T-helper 2 cell treated with Interferon-gamma antibody and Interleukin-4, amounts not matched to agents 5 μg/mL and 100 μg/mL, for 36 hours (primary cell): Measurements from ENCODE around the gene PTCD3.

Experiments
- DNase-seq: peaks from one replicate; pipeline ENCODE4 v3.0.0; 2021; ENCODE audit warnings: low spot score
- H3K27ac Mint-ChIP-seq: one replicate; pipeline ENCODE4 v1.8.0; 2021; ENCODE audit warnings: mild to moderate bottlenecking, mixed read lengths
- H3K27me3 Mint-ChIP-seq: one replicate; pipeline ENCODE4 v1.8.0; 2021; ENCODE audit warnings: low read depth, mixed read lengths
- H3K36me3 Mint-ChIP-seq: one replicate; pipeline ENCODE4 v1.8.0; 2021; ENCODE audit warnings: low read depth, mixed read lengths
- H3K4me1 Mint-ChIP-seq: one replicate; pipeline ENCODE4 v1.8.0; 2021; ENCODE audit warnings: low read depth, mixed read lengths
- H3K4me3 Mint-ChIP-seq: one replicate; pipeline ENCODE4 v1.8.0; 2022; ENCODE audit warnings: mild to moderate bottlenecking, moderate library complexity, mixed read lengths
- H3K9me3 Mint-ChIP-seq: one replicate; pipeline ENCODE4 v1.8.0; 2021; ENCODE audit warnings: mixed read lengths

PTCD3 gene

GRCh38 chr2:86105252-86105968, 625 bp upstream of the PTCD3 start, which contains the start of gene POLR1A:
Gene POLR1A (minus strand): TSS chr2:86105886. CDS start chr2:86105776, 110 bp downstream.
- Mint-ChIP-seq H3K27ac (peak within 1 kb of the TSS; percentile 99), H3K36me3 (peaks cover 39% of the 10 kb centered on the region), H3K27me3 (no peaks in the 10 kb centered on the region), H3K9me3 (no peaks in the 10 kb centered on the region), H3K4me1 (peaks cover 37% of the 10 kb centered on the region), H3K4me3 (peak within 1 kb of the TSS; percentile 93)
- DNase-seq: peak; percentile 88

GRCh38 chr2:86107031-86107430, 996 bp downstream of the PTCD3 start:
- no peak for DNase-seq
- H3K36me3 Mint-ChIP-seq: peaks cover 40% of the 10 kb centered on the region
- H3K9me3 Mint-ChIP-seq: no peaks in the 10 kb centered on the region
- peak overlapping the region; percentile 93 for H3K4me3 Mint-ChIP-seq
- H3K4me1 Mint-ChIP-seq: peaks cover 34% of the 10 kb centered on the region
- peak overlapping the region; percentile 99 for H3K27ac Mint-ChIP-seq
- no peaks in the 10 kb centered on the region for H3K27me3 Mint-ChIP-seq

DNA sequence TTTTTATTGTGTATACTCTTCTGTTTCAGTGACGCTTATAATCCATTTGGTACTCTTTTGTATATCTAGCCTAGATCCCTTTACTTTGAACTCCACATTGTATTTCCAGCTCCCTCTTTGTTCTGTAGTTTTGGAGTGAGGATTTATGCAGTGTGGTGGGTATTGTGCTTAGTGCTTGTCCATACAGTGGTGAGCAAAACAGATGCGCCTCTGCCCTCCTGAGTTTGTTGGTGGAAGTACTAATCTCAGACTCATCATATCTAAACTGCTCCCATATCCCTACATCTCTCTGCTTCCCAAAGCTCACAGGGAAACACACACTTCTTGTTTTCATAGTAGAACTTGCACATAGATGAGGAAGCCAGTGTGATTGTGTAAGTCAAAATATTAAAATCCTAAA, 12.1 kb downstream of the PTCD3 start:
- no peak for DNase-seq
- Mint-ChIP-seq H3K27me3 (no peaks in the 10 kb centered on the region), H3K27ac (no peak overlapping the region), H3K4me1 (no peaks in the 10 kb centered on the region), H3K9me3 (no peaks in the 10 kb centered on the region), H3K36me3 (peaks cover 65% of the 10 kb centered on the region), H3K4me3 (no peak overlapping the region)

DNA sequence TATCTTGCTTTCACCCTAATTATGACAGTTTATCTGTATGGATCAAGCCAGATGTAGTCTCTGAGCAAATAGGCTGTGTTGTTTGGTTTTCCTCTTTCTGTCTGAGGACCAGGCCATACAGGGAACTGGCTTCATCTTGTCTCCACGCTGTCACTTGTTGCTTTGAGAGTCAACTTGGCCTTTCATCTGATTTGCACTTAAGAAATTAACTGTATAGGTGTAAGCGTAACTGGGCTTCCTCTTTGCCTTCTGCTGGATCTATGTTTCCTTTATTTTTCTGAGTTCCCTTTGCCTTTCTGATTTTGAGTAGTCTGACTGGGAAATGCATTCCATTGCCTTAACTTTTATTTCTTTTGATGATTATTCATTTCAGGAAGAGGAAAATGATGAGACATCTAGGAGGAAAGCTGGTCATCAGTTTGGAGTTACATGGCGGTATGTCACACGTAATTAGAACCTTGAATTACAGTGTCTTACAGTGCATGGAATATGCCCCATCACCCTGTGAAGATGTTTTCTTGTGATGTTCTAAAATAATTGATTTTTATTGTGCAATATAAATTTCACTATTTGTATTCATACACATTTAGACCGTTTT, 17.4 kb downstream of the PTCD3 start:
- H3K27me3 Mint-ChIP-seq: no peaks in the 10 kb centered on the region
- H3K9me3 Mint-ChIP-seq: no peaks in the 10 kb centered on the region
- no peaks in the 10 kb centered on the region for H3K4me1 Mint-ChIP-seq
- no peak overlapping the region for H3K27ac Mint-ChIP-seq
- no peak for DNase-seq
- peaks cover 72% of the 10 kb centered on the region for H3K36me3 Mint-ChIP-seq
- H3K4me3 Mint-ChIP-seq: no peak overlapping the region

DNA sequence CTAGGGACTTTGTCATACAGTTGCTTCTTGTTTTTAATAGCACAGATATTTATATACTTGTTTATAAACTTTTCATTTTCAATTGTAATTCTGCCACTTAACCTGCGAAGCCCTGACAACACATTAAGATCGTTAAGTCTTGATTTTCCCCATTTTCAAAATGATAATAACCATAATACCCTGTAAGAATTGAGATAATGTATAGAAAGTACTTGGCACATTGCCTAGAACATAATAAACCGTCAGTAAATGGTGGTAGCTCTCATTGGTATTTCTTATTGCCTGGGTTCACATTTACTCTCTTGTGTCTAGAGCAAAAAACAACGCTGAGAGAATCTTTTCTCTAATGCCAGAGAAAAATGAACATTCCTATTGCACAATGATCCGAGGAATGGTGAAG, 18.6 kb downstream of the PTCD3 start:
- peaks cover 70% of the 10 kb centered on the region for H3K36me3 Mint-ChIP-seq
- no peak overlapping the region for H3K4me3 Mint-ChIP-seq
- no peak for DNase-seq
- H3K4me1 Mint-ChIP-seq: no peaks in the 10 kb centered on the region
- H3K27ac Mint-ChIP-seq: no peak overlapping the region
- H3K9me3 Mint-ChIP-seq: no peaks in the 10 kb centered on the region
- no peaks in the 10 kb centered on the region for H3K27me3 Mint-ChIP-seq

GRCh38 chr2:86134709-86135108, 28.7 kb downstream of the PTCD3 start:
- Mint-ChIP-seq H3K36me3 (peaks cover 81% of the 10 kb centered on the region), H3K9me3 (no peaks in the 10 kb centered on the region), H3K27me3 (no peaks in the 10 kb centered on the region), H3K4me3 (no peak overlapping the region), H3K27ac (no peak overlapping the region), H3K4me1 (peaks cover 2% of the 10 kb centered on the region)
- no peak for DNase-seq

DNA sequence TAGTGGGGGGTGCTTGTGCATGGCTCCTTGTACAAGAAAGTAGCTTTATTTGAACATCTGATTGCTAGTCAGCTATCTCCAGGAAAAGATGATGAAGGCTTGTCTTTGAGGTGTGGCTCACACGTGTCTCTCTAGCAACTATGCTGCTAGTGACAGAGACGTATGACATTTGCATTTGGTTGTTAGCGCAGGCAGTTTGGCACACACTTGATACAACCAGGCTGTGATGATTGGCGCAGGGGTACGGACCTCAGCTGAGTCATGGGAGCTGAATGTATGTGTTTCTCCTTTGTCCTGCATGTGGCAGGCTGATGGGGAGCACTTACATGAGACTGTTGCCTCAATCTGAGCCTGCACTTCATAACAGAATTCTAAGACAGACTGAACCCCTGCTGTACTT, 29.6 kb downstream of the PTCD3 start:
- no peak for DNase-seq
- no peaks in the 10 kb centered on the region for H3K27me3 Mint-ChIP-seq
- no peak overlapping the region for H3K27ac Mint-ChIP-seq
- H3K9me3 Mint-ChIP-seq: no peaks in the 10 kb centered on the region
- peaks cover 83% of the 10 kb centered on the region for H3K36me3 Mint-ChIP-seq
- peaks cover 2% of the 10 kb centered on the region for H3K4me1 Mint-ChIP-seq
- no peak overlapping the region for H3K4me3 Mint-ChIP-seq

GRCh38 chr2:86136141-86136540, 30.1 kb downstream of the PTCD3 start:
- Mint-ChIP-seq H3K36me3 (peaks cover 84% of the 10 kb centered on the region), H3K4me3 (no peak overlapping the region), H3K27me3 (no peaks in the 10 kb centered on the region), H3K27ac (no peak overlapping the region), H3K9me3 (no peaks in the 10 kb centered on the region), H3K4me1 (peaks cover 2% of the 10 kb centered on the region)
- no peak for DNase-seq

GRCh38 chr2:86138736-86139625, 32.9 kb downstream of the PTCD3 start:
- Mint-ChIP-seq H3K27me3 (no peaks in the 10 kb centered on the region), H3K27ac (peak overlapping the region; percentile 62), H3K36me3 (peaks cover 77% of the 10 kb centered on the region), H3K4me1 (peaks cover 2% of the 10 kb centered on the region), H3K9me3 (no peaks in the 10 kb centered on the region), H3K4me3 (no peak overlapping the region)
- DNase-seq: no peak

DNA sequence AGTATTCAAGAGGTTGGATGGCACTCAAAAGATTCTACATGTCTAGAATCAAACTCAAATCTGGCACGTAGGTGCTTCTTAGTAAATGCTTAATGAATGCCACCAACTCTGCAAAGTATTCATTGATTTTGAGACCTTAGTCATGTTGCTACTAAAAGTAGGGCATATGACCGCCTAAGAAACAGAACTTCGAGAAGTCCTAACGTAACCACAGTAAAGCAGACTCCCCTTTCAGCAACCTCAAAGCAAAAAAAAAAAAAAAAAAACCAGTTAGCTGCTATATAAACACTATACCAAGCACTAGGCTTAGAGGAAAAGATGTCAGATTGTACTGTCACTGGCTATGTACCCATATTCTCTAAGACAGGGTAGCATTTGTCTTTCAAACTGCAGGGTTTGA, 33.9 kb downstream of the PTCD3 start:
- Mint-ChIP-seq H3K4me1 (peaks cover 2% of the 10 kb centered on the region), H3K36me3 (peaks cover 77% of the 10 kb centered on the region), H3K27me3 (no peaks in the 10 kb centered on the region), H3K27ac (no peak overlapping the region), H3K9me3 (no peaks in the 10 kb centered on the region), H3K4me3 (no peak overlapping the region)
- no peak for DNase-seq

- H3K4me1 Mint-ChIP-seq: peaks cover 2% of the 10 kb centered on the region
- no peak overlapping the region for H3K4me3 Mint-ChIP-seq
- DNase-seq: no peak
- no peaks in the 10 kb centered on the region for H3K9me3 Mint-ChIP-seq
- H3K36me3 Mint-ChIP-seq: peaks cover 69% of the 10 kb centered on the region
- H3K27ac Mint-ChIP-seq: no peak overlapping the region
- no peaks in the 10 kb centered on the region for H3K27me3 Mint-ChIP-seq
These were observed 34.9 kb downstream of the PTCD3 start for GRCh38 chr2:86140969-86141392.

DNA sequence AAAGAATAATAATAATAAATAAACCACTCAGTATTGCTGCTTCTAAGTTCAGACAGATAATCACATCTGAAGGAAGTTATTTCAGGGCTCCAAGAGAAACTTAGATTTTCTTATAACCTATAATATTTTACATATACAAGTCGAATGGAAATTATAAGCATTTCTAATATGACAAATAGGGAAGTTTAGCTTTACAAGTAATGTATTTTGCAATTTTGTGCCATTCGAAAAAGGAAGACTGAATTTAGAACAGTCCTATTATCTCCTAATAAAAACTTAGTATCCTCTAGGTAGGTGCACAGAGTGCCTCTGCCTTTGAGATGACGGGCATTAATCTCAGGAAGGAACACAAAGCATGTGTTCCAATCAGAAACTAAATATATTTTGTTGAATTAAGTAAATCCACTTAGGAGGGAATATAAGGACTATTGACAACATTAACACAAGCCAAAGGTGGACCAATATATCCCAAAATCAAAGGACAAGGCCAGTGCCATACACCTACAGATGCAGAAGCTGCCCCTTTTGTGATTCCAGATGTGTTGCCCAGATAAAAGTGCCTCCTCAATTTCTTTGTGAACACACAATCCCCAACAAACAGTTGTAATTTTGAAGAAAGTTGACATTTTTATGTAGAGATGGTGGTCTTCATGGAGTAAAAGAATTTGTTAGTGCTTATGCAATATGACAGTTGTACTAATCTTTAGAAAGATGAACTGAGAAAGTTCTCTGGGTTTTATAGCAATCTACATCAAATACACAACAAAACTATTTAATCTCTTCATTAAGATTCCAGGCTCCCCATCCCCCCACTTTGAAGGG, 36.6 kb downstream of the PTCD3 start:
- Mint-ChIP-seq H3K36me3 (peaks cover 64% of the 10 kb centered on the region), H3K9me3 (no peaks in the 10 kb centered on the region), H3K4me3 (no peak overlapping the region), H3K27ac (no peak overlapping the region), H3K4me1 (peaks cover 2% of the 10 kb centered on the region), H3K27me3 (no peaks in the 10 kb centered on the region)
- no peak for DNase-seq

DNA sequence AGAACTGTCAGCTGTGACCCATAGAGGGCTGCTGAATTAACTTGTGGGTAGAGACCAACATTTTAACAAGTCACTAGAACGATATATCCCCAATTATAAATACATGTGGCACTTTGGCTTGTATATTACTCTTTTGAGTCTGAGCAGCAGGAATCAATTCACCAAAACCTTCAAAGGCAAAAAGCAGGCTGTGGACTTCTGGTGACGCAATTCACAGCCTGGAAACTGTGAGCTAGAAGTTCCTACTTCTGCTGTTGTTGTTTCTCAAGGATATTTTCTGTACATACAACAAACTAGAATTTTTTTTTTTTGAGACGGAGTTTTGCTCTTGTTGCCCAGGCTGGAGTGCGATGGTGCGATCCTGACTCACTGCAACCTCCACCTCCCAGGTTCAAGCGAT, 37.3 kb downstream of the PTCD3 start:
- no peak overlapping the region for H3K27ac Mint-ChIP-seq
- peaks cover 61% of the 10 kb centered on the region for H3K36me3 Mint-ChIP-seq
- peaks cover 2% of the 10 kb centered on the region for H3K4me1 Mint-ChIP-seq
- H3K4me3 Mint-ChIP-seq: no peak overlapping the region
- H3K27me3 Mint-ChIP-seq: no peaks in the 10 kb centered on the region
- DNase-seq: no peak
- no peaks in the 10 kb centered on the region for H3K9me3 Mint-ChIP-seq
